Measurements from ENCODE around the gene PTPRJ.

Gene PTPRJ

DNA sequence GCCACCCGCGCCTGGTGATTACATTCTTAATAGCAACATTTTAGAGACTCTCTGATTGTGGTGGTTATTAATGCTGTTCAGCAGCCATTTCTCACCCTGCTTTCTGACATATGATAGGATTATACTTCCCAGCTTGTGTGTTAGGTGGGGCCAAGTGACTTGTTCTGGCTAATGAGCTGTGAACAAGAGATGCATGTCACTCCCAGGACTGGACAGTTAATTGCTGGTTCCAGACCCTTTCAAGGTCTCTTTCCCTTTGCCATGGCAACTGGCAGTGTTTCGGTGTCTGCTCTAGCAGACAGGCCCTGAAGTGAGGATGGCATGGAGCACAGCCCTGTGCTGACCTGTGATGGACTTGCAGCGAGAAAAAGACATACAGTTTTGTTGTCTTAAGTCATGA is 8.9 kb upstream of the PTPRJ start:
- Histone ChIP-seq H3K36me3 (ENCODE audit: control insufficient read depth in 4 of 4, insufficient read depth in 4 of 4, low read length in 3 of 4) (no peaks in the 10 kb centered on the region), H3K9me3 (ENCODE audit: control extremely low read depth in 1 of 5, control insufficient read depth in 4 of 5, insufficient read depth in 2 of 5, low read depth in 1 of 5, low read length in 4 of 5) (no peaks in the 10 kb centered on the region), H3K4me1 (ENCODE audit: control extremely low read depth in 1 of 4, control insufficient read depth in 4 of 4, insufficient read depth in 4 of 4, low read length in 3 of 4) (peaks cover 3 to 16% (median 6%) of the 10 kb centered on the region in 4 experiments), H3K27me3 (replicated peaks in 2 of 5; ENCODE audit: control insufficient read depth in 4 of 5, insufficient read depth in 5 of 5, low read length in 4 of 5) (no peaks in the 10 kb centered on the region), H3K4me3 (ENCODE audit: control insufficient read depth in 1 of 7, extremely low read depth in 1 of 7, insufficient read depth in 4 of 7, low read depth in 2 of 7, low read length in 6 of 7) (no peak overlapping the region), H3K27ac (ENCODE audit: insufficient read depth in 1 of 2, low read depth in 1 of 2, low read length in 2 of 2, poor library complexity in 1 of 2, severe bottlenecking in 2 of 2) (no peak overlapping the region)
- no CpG with 5 or more reads among the region's 4 CpGs for WGBS (ENCODE audit: insufficient coverage)
- DNase-seq = no peak
- CTCF ChIA-PET = no interaction called here
- POLR2A ChIA-PET = no interaction called here

DNA sequence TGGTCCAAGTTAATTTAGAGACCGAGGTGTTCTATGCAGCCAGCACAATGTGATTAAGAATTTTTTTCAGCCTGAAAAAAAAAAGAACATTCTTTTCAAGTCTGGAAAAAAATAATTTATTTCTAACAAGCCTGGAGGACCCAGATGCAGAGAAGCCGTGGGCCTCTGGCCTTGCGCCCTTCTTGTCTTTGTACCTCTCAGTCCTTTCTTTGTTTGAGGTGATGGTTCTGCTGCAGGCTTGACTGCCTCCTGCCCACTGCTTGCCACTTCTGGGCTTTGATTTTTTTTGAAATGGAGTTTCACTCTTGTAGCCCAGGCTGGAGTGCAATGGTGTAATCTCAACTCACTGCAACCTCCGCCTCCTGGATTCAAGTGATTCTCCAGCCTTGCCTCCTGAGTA is 7.2 kb upstream of the PTPRJ start:
- no peak overlapping the region for H3K4me3 ChIP-seq (ENCODE audit: control insufficient read depth in 1 of 7, extremely low read depth in 1 of 7, insufficient read depth in 4 of 7, low read depth in 2 of 7, low read length in 6 of 7)
- H3K36me3 ChIP-seq (ENCODE audit: control insufficient read depth in 4 of 4, insufficient read depth in 4 of 4, low read length in 3 of 4) = no peaks in the 10 kb centered on the region
- H3K9me3 ChIP-seq (ENCODE audit: control extremely low read depth in 1 of 5, control insufficient read depth in 4 of 5, insufficient read depth in 2 of 5, low read depth in 1 of 5, low read length in 4 of 5) = no peaks in the 10 kb centered on the region
- 100% methylated on average over 4 of the region's 4 CpGs for WGBS (ENCODE audit: insufficient coverage)
- no peak overlapping the region for H3K27ac ChIP-seq (ENCODE audit: insufficient read depth in 1 of 2, low read depth in 1 of 2, low read length in 2 of 2, poor library complexity in 1 of 2, severe bottlenecking in 2 of 2)
- peaks cover 3 to 16% (median 6%) of the 10 kb centered on the region in 4 experiments for H3K4me1 ChIP-seq (ENCODE audit: control extremely low read depth in 1 of 4, control insufficient read depth in 4 of 4, insufficient read depth in 4 of 4, low read length in 3 of 4)
- peaks cover 0 to 2% (median 0%) of the 10 kb centered on the region in 5 experiments for H3K27me3 ChIP-seq (replicated peaks in 2 of 5; ENCODE audit: control insufficient read depth in 4 of 5, insufficient read depth in 5 of 5, low read length in 4 of 5)
- DNase-seq = no peak
- ChIA-PET CTCF (no interaction called here), POLR2A (no interaction called here)

DNA sequence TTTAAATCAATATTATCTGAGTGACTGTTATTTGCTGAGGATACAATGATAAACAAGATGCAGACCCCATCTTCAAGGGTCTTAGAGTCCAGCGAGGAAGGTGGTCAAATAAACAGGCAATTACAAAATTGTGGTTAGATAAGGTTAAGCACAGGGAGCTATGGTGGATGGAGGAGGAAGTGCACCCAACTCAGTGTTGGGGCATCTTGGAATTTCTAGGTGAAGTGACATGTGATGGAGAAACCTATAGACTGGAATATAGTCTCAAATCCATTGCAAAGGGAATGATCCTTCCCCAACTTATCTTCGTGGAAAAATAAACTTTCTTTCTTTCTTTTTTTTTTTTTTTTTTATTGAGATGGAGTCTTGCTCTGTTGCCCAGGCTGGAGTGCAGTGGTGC is 3.4 kb upstream of the PTPRJ start:
- 100% methylated on average over 1 of the region's 2 CpGs for WGBS (ENCODE audit: insufficient coverage)
- CTCF ChIA-PET = interaction anchor here (0.9 kb wide), 1 partner anchor 44 kb away, joined by 3 read pairs; no protein-coding TSS in a partner anchor
- no peaks in the 10 kb centered on the region for H3K9me3 ChIP-seq (ENCODE audit: control extremely low read depth in 1 of 5, control insufficient read depth in 4 of 5, insufficient read depth in 2 of 5, low read depth in 1 of 5, low read length in 4 of 5)

GRCh38 chr11:47977623-47978022 is 2.7 kb upstream of the PTPRJ start:
- H3K36me3 ChIP-seq (ENCODE audit: control insufficient read depth in 4 of 4, insufficient read depth in 4 of 4, low read length in 3 of 4) = no peaks in the 10 kb centered on the region
- ChIA-PET POLR2A (interaction anchor here (0.7 kb wide), 1 partner anchor 17 kb away, joined by 6 read pairs; no protein-coding TSS in a partner anchor), CTCF (no interaction called here)
- peaks cover 0 to 30% (median 18%) of the 10 kb centered on the region in 5 experiments for H3K27me3 ChIP-seq (replicated peaks in 2 of 5; ENCODE audit: control insufficient read depth in 4 of 5, insufficient read depth in 5 of 5, low read length in 4 of 5)
- WGBS (ENCODE audit: insufficient coverage) = 91% methylated on average over 5 of the region's 5 CpGs
- peaks cover 3 to 34% (median 25%) of the 10 kb centered on the region in 4 experiments for H3K4me1 ChIP-seq (ENCODE audit: control extremely low read depth in 1 of 4, control insufficient read depth in 4 of 4, insufficient read depth in 4 of 4, low read length in 3 of 4)
- no peak overlapping the region for H3K27ac ChIP-seq (ENCODE audit: insufficient read depth in 1 of 2, low read depth in 1 of 2, low read length in 2 of 2, poor library complexity in 1 of 2, severe bottlenecking in 2 of 2)
- H3K9me3 ChIP-seq (ENCODE audit: control extremely low read depth in 1 of 5, control insufficient read depth in 4 of 5, insufficient read depth in 2 of 5, low read depth in 1 of 5, low read length in 4 of 5) = no peaks in the 10 kb centered on the region
- no peak for DNase-seq
- H3K4me3 ChIP-seq (ENCODE audit: control insufficient read depth in 1 of 7, extremely low read depth in 1 of 7, insufficient read depth in 4 of 7, low read depth in 2 of 7, low read length in 6 of 7) = no peak overlapping the region

More for the DNA sequence above, 3.4 kb upstream of the PTPRJ start:
- Histone ChIP-seq H3K27ac (ENCODE audit: insufficient read depth in 1 of 2, low read depth in 1 of 2, low read length in 2 of 2, poor library complexity in 1 of 2, severe bottlenecking in 2 of 2) (no peak overlapping the region), H3K27me3 (replicated peaks in 2 of 5; ENCODE audit: control insufficient read depth in 4 of 5, insufficient read depth in 5 of 5, low read length in 4 of 5) (peaks cover 0 to 26% (median 18%) of the 10 kb centered on the region in 5 experiments), H3K4me1 (ENCODE audit: control extremely low read depth in 1 of 4, control insufficient read depth in 4 of 4, insufficient read depth in 4 of 4, low read length in 3 of 4) (peaks cover 3 to 29% (median 22%) of the 10 kb centered on the region in 4 experiments), H3K36me3 (ENCODE audit: control insufficient read depth in 4 of 4, insufficient read depth in 4 of 4, low read length in 3 of 4) (no peaks in the 10 kb centered on the region), H3K4me3 (ENCODE audit: control insufficient read depth in 1 of 7, extremely low read depth in 1 of 7, insufficient read depth in 4 of 7, low read depth in 2 of 7, low read length in 6 of 7) (no peak overlapping the region)
- DNase-seq = no peak
- POLR2A ChIA-PET = no interaction called here

DNA sequence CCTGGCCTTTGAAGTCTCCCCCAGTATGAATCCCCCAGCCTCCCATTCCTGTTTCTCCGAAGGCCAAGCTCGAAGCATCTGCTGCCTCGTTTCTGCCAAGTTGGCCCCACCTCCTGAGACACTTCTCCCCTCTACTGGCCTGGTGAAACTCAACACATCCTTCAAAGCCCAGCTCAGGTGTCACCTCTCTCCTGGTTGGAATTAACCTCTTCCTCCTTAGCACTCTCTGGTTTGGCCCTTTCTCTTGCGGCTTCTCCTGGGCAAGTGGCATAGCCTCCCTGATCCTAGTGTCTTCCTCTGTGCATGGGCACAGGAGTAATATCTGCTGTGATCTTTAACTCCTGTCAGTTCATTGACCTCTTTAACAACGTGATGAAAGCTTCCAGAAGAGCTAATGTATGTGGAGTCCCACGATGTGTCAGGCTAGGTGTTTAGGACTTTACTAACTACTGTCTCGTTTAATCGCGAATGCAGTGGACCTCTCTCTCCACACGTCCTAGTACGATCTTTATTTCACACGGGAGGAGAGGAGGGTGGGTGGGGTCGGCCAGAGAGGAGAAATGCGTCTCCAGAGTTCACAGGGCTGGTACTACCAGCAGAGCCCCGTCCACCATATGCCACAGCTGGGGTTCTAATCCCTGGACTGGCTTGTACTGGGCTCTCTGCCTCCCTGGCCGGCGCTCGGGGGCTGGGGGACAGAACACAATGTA is 826 bp upstream of the PTPRJ start:
- ChIA-PET POLR2A (no interaction called here), CTCF (interaction anchor here (0.6 to 1.9 kb wide), 5 partner anchors 10 to 67 kb away, joined by 3 to 6 read pairs (median 5); no protein-coding TSS in a partner anchor)
- Histone ChIP-seq H3K9me3 (ENCODE audit: control extremely low read depth in 1 of 5, control insufficient read depth in 4 of 5, insufficient read depth in 2 of 5, low read depth in 1 of 5, low read length in 4 of 5) (no peaks in the 10 kb centered on the region), H3K36me3 (ENCODE audit: control insufficient read depth in 4 of 4, insufficient read depth in 4 of 4, low read length in 3 of 4) (no peaks in the 10 kb centered on the region), H3K4me1 (ENCODE audit: control extremely low read depth in 1 of 4, control insufficient read depth in 4 of 4, insufficient read depth in 4 of 4, low read length in 3 of 4) (peaks cover 3 to 41% (median 25%) of the 10 kb centered on the region in 4 experiments), H3K4me3 (ENCODE audit: control insufficient read depth in 1 of 7, extremely low read depth in 1 of 7, insufficient read depth in 4 of 7, low read depth in 2 of 7, low read length in 6 of 7) (peak overlapping the region in 3 of 7 experiments; percentile 26 to 72 (median 38)), H3K27me3 (replicated peaks in 2 of 5; ENCODE audit: control insufficient read depth in 4 of 5, insufficient read depth in 5 of 5, low read length in 4 of 5) (peaks cover 0 to 30% (median 18%) of the 10 kb centered on the region in 5 experiments), H3K27ac (ENCODE audit: insufficient read depth in 1 of 2, low read depth in 1 of 2, low read length in 2 of 2, poor library complexity in 1 of 2, severe bottlenecking in 2 of 2) (no peak overlapping the region)
- WGBS (ENCODE audit: insufficient coverage) = 53% methylated on average over 12 of the region's 18 CpGs
- DNase-seq = no peak

- H3K27ac ChIP-seq (ENCODE audit: insufficient read depth in 1 of 2, low read depth in 1 of 2, low read length in 2 of 2, poor library complexity in 1 of 2, severe bottlenecking in 2 of 2) = no peak overlapping the region
- WGBS (ENCODE audit: insufficient coverage) = under 1% methylated on average over 34 of the region's 82 CpGs
Observed at GRCh38 chr11:47980907-47981621, 705 bp downstream of the PTPRJ start.

More at GRCh38 chr11:47980907-47981621, 705 bp downstream of the PTPRJ start:
- H3K36me3 ChIP-seq (ENCODE audit: control insufficient read depth in 4 of 4, insufficient read depth in 4 of 4, low read length in 3 of 4) = no peaks in the 10 kb centered on the region
- ChIA-PET POLR2A (no interaction called here), CTCF (interaction anchor here (1.4 kb wide), 1 partner anchor 117 kb away, joined by 3 read pairs; no protein-coding TSS in a partner anchor)
- H3K9me3 ChIP-seq (ENCODE audit: control extremely low read depth in 1 of 5, control insufficient read depth in 4 of 5, insufficient read depth in 2 of 5, low read depth in 1 of 5, low read length in 4 of 5) = no peaks in the 10 kb centered on the region
- DNase-seq = no peak
- peaks cover 0 to 30% (median 18%) of the 10 kb centered on the region in 5 experiments for H3K27me3 ChIP-seq (replicated peaks in 2 of 5; ENCODE audit: control insufficient read depth in 4 of 5, insufficient read depth in 5 of 5, low read length in 4 of 5)
- H3K4me1 ChIP-seq (ENCODE audit: control extremely low read depth in 1 of 4, control insufficient read depth in 4 of 4, insufficient read depth in 4 of 4, low read length in 3 of 4) = peaks cover 3 to 38% (median 23%) of the 10 kb centered on the region in 4 experiments
- H3K4me3 ChIP-seq (ENCODE audit: control insufficient read depth in 1 of 7, extremely low read depth in 1 of 7, insufficient read depth in 4 of 7, low read depth in 2 of 7, low read length in 6 of 7) = peak overlapping the region; percentile 36 to 72 (median 57)

All from common myeloid progenitor, CD34-positive (primary cell).